GM10266 (cell line): ENCODE data around the gene NSMCE1.
"Not testable (repeated sequence)": the region's sequence is repeated elsewhere in the genome, so short reads cannot be mapped to it uniquely, and the experiment has no call there.

ENCODE experiments used
- DNase-seq: peaks from one replicate; pipeline ENCODE4 v3.0.0; 2012; ENCODE audit errors: extremely low spot score
- CTCF ChIP-seq: IDR thresholded peaks from 2 replicates; pipeline ENCODE4 v1.5.1; 2012; ENCODE audit warnings: mild to moderate bottlenecking, low read depth; ENCODE audit not compliant: control insufficient read depth, insufficient read depth; ENCODE audit errors: missing control alignments

Gene NSMCE1

GRCh38 chr16:27273670-27274423, 5.3 kb upstream of the NSMCE1 start:
- no peak for DNase-seq

GRCh38 chr16:27273330-27273669, 4.7 kb upstream of the NSMCE1 start:
- TF ChIP-seq CTCF = no peak
- no peak for DNase-seq

More at GRCh38 chr16:27273670-27274423, 5.3 kb upstream of the NSMCE1 start:
- TF ChIP-seq CTCF = no peak

GRCh38 chr16:27272697-27273096, 4.1 kb upstream of the NSMCE1 start:
- DNase-seq = not testable (repeated sequence)

GRCh38 chr16:27272076-27272475, 3.5 kb upstream of the NSMCE1 start:
- no peak for DNase-seq
- TF ChIP-seq CTCF = no peak

GRCh38 chr16:27270349-27270748, 1.8 kb upstream of the NSMCE1 start:
- no peak for DNase-seq
- no peak for TF ChIP-seq CTCF

GRCh38 chr16:27269300-27270150, 953 bp upstream of the NSMCE1 start:
- no peak for TF ChIP-seq CTCF
- DNase-seq = no peak

GRCh38 chr16:27267037-27267677, 1.4 kb downstream of the NSMCE1 start:
- no peak for TF ChIP-seq CTCF
- DNase-seq = no peak
